ENCODE measurements around the gene COA8. TPM values are rescaled to one million over a fixed set of nuclear protein-coding genes. Genes with fewer than 3 reads are reported as not detected.

The COA8 gene
- total RNA-seq, 1 donor from 2014 or later, result 33.0 TPM

DNA sequence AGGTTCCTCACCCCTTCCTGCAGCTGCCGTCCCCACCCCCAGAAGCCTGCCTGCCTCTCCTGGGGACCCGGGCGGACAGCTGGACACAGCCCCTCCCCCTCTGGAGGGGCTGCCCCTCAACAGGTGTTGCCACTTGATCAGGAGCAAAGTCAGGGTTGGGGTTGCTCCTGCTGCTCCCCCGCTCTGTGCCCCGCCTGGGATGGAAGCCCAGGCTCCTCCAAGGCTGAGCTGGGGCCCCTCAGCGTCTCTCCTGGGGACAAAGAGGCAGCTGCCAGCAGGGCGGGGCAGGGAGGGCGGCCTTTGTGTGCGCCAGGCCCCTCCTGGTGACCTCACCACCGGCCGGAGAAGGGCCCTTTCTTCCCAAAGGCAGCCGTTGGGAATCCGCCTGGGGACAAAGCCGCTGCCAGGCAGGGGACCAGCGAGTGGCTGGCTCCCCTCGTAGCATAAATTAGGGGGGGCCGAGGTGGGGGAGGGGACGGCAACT, 20.1 kb upstream of the COA8 start:
- TF ChIP-seq, protein P1, sequence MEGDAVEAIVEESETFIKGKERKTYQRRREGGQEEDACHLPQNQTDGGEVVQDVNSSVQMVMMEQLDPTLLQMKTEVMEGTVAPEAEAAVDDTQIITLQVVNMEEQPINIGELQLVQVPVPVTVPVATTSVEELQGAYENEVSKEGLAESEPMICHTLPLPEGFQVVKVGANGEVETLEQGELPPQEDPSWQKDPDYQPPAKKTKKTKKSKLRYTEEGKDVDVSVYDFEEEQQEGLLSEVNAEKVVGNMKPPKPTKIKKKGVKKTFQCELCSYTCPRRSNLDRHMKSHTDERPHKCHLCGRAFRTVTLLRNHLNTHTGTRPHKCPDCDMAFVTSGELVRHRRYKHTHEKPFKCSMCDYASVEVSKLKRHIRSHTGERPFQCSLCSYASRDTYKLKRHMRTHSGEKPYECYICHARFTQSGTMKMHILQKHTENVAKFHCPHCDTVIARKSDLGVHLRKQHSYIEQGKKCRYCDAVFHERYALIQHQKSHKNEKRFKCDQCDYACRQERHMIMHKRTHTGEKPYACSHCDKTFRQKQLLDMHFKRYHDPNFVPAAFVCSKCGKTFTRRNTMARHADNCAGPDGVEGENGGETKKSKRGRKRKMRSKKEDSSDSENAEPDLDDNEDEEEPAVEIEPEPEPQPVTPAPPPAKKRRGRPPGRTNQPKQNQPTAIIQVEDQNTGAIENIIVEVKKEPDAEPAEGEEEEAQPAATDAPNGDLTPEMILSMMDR (IDR thresholded peaks at IDR 0.05), result no peak
- DNase-seq, result peak; percentile 77
- no peaks in the 10 kb centered on the region for H3K36me3 ChIP-seq
- peaks cover 68% of the 10 kb centered on the region for H3K4me1 ChIP-seq
- H3K27ac ChIP-seq, result peak overlapping the region; percentile 86
- no peak overlapping the region for H3K4me3 ChIP-seq
- peak; percentile 45 to 58 for ATAC-seq
- intact Hi-C loops (cut with DNase I), result no loop called here
- H3K9me3 ChIP-seq, result no peaks in the 10 kb centered on the region
- H3K27me3 ChIP-seq (ENCODE audit: low read depth), result no peaks in the 10 kb centered on the region

DNA sequence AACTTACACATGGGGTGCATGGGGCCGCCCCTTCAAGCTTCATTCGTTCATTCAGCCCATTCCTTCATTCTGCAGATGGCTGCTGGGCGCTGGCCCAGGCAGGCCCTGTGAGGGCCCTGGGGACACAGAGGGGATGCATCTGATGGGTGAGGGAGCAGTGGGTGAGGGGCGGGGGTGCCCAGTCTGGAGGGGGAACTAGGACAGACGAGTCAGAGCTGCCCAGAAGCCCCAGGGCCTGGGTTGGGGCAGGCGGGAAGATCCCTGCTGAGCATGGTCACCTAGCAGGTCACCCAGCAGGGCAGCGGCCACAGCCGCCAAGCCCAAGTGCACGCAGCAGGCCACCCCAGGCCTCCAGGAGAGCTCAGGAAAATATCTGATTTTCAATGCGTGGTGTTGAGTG, 19.6 kb upstream of the COA8 start:
- H3K4me1 ChIP-seq, result peaks cover 68% of the 10 kb centered on the region
- H3K36me3 ChIP-seq, result no peaks in the 10 kb centered on the region
- DNase-seq, result peak; percentile 44
- no peaks in the 10 kb centered on the region for H3K9me3 ChIP-seq
- no peaks in the 10 kb centered on the region for H3K27me3 ChIP-seq (ENCODE audit: low read depth)
- ATAC-seq, result no peak
- peak overlapping the region; percentile 86 for H3K27ac ChIP-seq
- no peak overlapping the region for H3K4me3 ChIP-seq
- intact Hi-C loops (cut with DNase I), result no loop called here
- TF ChIP-seq, protein P1 (IDR thresholded peaks at IDR 0.05), result no peak

DNA sequence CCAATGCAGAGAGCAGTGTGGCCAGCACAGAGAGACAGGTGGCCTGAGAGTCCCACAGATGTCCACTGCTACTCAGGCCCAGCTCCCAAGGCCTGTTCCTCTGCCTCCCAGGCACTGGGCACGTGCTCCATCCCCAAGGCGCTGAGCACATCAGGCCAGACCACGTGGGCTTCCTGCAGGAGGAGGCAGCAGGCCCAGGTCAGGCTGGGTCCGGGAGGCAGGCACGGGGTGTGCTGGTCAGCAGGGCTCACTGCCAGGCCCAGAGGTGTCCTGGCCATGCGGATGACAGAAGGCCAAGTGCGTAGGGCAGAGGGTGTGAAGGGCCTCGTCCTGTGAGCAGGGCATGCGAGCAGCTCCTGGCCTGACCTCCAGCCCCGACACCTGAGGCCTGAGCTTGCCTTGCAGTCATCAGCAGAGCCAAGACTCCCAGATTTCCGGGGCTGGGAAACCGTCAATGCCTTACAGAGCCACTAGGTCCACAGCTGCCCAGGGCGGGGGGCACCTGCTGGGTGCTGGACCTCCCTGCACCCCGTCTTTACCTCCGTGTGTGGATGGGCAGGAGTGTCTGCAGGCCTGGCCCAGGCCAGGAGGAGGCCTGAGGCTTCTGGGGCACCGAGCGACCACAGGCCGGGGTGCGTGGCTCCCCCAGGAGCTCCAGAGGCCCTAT, 18.9 kb upstream of the COA8 start:
- DNase-seq (peak; percentile 48), ATAC-seq (no peak)
- H3K9me3 ChIP-seq, result no peaks in the 10 kb centered on the region
- H3K27ac ChIP-seq, result peak overlapping the region; percentile 31
- TF ChIP-seq, protein P1 (IDR thresholded peaks at IDR 0.05), result no peak
- H3K27me3 ChIP-seq (ENCODE audit: low read depth), result no peaks in the 10 kb centered on the region
- no peak overlapping the region for H3K4me3 ChIP-seq
- intact Hi-C loops (cut with DNase I), result no loop called here
- no peaks in the 10 kb centered on the region for H3K36me3 ChIP-seq
- peaks cover 64% of the 10 kb centered on the region for H3K4me1 ChIP-seq

DNA sequence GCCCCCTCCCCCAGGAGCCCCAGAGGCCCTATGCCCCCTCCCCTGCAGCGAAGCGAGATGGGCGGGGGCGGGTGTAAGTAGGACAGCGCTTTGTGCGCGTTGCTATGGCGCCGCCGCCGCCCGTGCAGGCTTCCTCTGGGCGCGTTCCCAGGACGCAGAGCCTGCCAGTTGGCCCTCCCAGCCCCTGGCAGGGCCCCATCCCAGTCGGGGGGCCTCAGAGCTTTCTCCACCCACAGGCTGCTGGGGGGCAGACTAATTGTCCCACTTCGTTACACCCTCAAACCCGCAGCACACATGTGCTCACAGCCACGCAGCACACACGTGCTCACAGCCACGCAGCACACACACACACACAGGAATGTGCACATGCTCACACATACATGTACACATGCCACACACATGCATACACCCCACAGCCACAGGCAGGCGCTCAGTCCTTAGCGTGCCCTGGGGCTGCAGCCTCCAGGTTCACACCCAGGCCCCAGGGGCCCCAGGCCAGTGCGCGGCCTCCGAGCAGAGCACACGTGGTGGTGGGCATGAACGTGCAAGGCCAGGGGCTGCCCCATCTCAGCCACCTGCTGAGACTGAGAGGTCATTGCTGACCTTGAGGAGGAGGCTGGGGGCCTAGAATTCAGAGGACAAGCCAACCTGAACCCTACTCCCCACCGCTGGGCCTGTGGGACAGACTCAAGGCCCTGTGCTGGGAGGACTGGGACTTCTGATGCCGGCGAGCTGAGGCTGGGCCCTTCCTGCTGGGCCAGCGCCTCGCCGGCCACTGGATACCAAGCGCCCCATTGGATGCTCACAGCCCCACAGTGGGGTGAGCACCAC, 18.2 kb upstream of the COA8 start:
- DNase-seq (peak; percentile 51), ATAC-seq (no peak)
- TF ChIP-seq, protein P1 (IDR thresholded peaks at IDR 0.05), result no peak
- H3K27me3 ChIP-seq (ENCODE audit: low read depth), result no peaks in the 10 kb centered on the region
- intact Hi-C loops (cut with DNase I), result no loop called here
- H3K4me3 ChIP-seq, result no peak overlapping the region
- H3K36me3 ChIP-seq, result no peaks in the 10 kb centered on the region
- H3K9me3 ChIP-seq, result no peaks in the 10 kb centered on the region
- H3K4me1 ChIP-seq, result peaks cover 57% of the 10 kb centered on the region
- peak overlapping the region; percentile 18 for H3K27ac ChIP-seq

DNA sequence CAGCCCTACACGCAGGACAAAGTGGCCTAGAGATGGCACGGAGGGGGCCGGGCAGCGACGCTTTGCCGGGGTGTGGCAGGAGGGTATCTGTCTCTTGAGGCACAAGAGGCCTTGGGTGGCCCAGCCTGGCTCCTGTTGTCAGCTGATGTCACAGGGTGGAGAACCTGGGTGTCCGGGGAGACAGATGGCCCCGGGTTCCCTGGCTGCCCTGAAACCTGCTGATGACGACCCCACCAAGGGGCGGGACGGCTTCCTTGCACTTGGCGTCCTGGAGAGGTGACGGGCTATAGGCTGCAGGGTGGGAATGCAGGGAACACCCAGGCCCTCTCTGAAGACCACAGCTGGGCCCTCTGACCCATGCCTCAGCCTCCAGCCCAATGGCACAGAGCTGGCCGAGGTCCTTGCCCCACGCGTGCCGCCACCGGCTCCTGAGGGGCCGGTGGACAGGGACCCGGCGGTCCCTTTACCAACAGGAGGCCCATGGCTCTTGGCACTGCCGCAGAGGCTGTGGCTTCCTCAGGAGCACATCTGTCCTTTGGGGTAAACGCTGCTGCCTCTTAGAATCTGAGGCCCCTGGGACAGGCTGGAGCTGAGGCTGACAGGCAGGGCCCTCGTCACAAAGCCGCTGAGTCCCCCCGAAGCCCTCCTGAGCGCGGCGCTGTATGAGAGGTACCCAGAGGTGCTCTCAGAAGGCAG, 17.4 kb upstream of the COA8 start:
- Histone ChIP-seq H3K9me3 (no peaks in the 10 kb centered on the region), H3K4me1 (peaks cover 54% of the 10 kb centered on the region), H3K4me3 (no peak overlapping the region), H3K27ac (peak overlapping the region; percentile 18), H3K36me3 (no peaks in the 10 kb centered on the region), H3K27me3 (ENCODE audit: low read depth) (no peaks in the 10 kb centered on the region)
- ATAC-seq, result no peak
- TF ChIP-seq, protein P1 (IDR thresholded peaks at IDR 0.05), result no peak
- intact Hi-C loops (cut with DNase I), result no loop called here
- DNase-seq, result peak; percentile 46

Data from lower lobe of right lung (tissue), 2 donors.